ENCODE results near the gene SPECC1L. TPM values are rescaled to one million over a fixed set of nuclear protein-coding genes. Genes with fewer than 3 reads are reported as not detected.
A peak's percentile ranks its signal among the peaks of the same experiment; 100 is the strongest.

SPECC1L gene
- total RNA-seq, 1 donor from 2014 or later = 123 TPM

DNA sequence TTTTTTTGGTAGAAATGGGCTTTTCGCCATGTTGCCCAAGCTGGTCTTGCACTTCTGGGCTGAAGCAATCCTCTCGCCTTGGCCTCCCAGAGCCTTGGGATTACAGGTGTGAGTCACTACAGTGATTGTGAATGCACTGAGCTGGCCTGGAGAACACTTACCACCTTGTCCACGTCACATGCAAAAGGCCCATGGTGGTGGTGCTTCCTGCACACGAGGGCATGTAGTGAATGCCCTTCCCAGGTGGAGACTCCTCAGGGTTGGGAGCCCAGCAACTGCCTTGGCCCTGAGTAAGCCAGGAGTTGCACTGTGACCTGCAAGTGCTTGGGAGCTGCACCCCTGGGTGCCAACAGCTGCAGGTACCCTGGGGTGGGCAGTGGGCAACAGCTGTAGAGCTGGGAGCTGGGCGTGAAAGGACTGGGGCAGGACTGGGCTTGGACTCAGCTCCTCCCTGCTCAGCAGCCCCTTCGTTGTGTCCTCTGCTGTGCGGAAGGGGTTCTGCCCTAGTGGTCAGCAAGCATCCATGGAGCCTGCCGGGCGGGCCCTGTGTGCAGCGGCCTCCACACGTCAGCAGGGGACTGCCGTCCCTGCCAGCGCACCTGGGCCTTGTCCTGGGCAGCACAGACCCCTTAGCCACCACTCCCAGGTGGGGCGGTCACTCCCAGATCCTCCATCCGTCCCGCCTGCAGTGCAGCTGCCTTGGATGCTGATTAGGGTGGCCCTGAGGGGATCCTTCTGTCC lies 147.4 kb downstream of the SPECC1L start:
- no peaks in the 10 kb centered on the region for H3K36me3 Mint-ChIP-seq (ENCODE audit: low read depth)
- peak overlapping the region; percentile 43 for H3K27ac Mint-ChIP-seq (ENCODE audit: unreplicated experiment)
- H3K9me3 Mint-ChIP-seq = no peaks in the 10 kb centered on the region
- DNase-seq (ENCODE audit: low read depth, low spot score) = no peak
- peaks cover 18% of the 10 kb centered on the region for H3K27me3 Mint-ChIP-seq (ENCODE audit: low read depth)
- no peak overlapping the region for H3K4me3 Mint-ChIP-seq
- TF ChIP-seq, protein P1, sequence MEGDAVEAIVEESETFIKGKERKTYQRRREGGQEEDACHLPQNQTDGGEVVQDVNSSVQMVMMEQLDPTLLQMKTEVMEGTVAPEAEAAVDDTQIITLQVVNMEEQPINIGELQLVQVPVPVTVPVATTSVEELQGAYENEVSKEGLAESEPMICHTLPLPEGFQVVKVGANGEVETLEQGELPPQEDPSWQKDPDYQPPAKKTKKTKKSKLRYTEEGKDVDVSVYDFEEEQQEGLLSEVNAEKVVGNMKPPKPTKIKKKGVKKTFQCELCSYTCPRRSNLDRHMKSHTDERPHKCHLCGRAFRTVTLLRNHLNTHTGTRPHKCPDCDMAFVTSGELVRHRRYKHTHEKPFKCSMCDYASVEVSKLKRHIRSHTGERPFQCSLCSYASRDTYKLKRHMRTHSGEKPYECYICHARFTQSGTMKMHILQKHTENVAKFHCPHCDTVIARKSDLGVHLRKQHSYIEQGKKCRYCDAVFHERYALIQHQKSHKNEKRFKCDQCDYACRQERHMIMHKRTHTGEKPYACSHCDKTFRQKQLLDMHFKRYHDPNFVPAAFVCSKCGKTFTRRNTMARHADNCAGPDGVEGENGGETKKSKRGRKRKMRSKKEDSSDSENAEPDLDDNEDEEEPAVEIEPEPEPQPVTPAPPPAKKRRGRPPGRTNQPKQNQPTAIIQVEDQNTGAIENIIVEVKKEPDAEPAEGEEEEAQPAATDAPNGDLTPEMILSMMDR (conservative IDR thresholded peaks at IDR 0.05) = no peak
- H3K4me1 Mint-ChIP-seq = peaks cover 5% of the 10 kb centered on the region

DNA sequence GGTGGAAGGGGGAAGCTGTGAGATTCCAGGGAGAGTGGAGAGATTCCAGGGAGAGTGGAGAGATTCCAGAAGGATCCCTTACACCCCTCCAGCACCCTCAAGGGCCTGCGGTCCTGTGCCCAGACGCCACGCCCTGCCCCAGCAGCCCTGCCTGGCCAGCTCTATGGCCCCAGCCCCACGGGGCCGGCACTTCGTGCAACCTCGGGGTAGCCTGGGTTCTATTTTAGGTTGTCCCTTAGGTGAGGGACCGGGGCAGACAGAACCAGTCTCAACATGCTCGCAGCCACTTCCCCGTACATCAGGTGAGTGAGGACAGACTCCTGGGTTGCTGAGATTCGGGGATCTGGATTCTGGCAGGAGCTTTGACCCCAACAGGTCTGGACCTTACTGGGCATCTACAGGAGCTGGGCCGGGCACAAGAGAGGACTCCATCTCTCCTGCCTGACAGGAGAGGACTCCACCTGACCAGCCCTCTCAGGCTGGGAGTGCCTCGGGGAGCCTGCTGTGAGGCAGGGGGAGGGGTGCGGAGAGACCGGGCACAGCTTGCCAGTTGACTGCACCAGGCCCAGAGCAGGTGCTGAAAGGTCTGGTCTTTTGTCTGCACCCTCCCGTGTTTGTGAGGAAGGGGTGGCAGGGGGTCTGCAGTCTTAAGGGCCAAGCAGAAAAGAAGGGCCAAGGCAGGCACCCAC lies 148.3 kb downstream of the SPECC1L start:
- no peak for DNase-seq (ENCODE audit: low read depth, low spot score)
- H3K36me3 Mint-ChIP-seq (ENCODE audit: low read depth) = no peaks in the 10 kb centered on the region
- peaks cover 21% of the 10 kb centered on the region for H3K27me3 Mint-ChIP-seq (ENCODE audit: low read depth)
- no peak overlapping the region for H3K4me3 Mint-ChIP-seq
- peak overlapping the region; percentile 43 for H3K27ac Mint-ChIP-seq (ENCODE audit: unreplicated experiment)
- TF ChIP-seq, protein P1 (conservative IDR thresholded peaks at IDR 0.05) = no peak
- H3K9me3 Mint-ChIP-seq = no peaks in the 10 kb centered on the region
- peaks cover 5% of the 10 kb centered on the region for H3K4me1 Mint-ChIP-seq

DNA sequence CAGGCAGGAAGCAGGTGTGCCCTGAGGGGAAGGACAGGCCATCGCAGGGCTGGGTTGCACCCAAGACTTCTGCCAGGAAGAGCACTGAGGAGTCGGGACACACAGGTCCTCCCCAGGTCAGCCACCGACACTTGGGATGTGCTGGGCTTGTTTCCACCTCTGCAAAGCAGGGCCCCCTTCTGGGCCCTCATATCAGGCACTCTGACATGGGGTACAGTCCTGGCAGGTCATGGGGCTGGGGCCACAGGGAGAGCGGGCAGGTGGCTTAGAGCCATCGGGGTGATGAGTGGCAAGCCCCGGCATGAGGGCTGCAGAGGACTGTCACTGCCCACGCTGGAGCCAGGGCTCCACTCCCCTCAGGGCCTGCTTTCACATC lies 148.8 kb downstream of the SPECC1L start:
- no peaks in the 10 kb centered on the region for H3K9me3 Mint-ChIP-seq
- no peak overlapping the region for H3K4me3 Mint-ChIP-seq
- TF ChIP-seq, protein P1 (conservative IDR thresholded peaks at IDR 0.05) = no peak
- peak overlapping the region; percentile 57 for H3K27ac Mint-ChIP-seq (ENCODE audit: unreplicated experiment)
- no peaks in the 10 kb centered on the region for H3K36me3 Mint-ChIP-seq (ENCODE audit: low read depth)
- no peak for DNase-seq (ENCODE audit: low read depth, low spot score)
- H3K27me3 Mint-ChIP-seq (ENCODE audit: low read depth) = peaks cover 22% of the 10 kb centered on the region
- H3K4me1 Mint-ChIP-seq = peaks cover 5% of the 10 kb centered on the region

DNA sequence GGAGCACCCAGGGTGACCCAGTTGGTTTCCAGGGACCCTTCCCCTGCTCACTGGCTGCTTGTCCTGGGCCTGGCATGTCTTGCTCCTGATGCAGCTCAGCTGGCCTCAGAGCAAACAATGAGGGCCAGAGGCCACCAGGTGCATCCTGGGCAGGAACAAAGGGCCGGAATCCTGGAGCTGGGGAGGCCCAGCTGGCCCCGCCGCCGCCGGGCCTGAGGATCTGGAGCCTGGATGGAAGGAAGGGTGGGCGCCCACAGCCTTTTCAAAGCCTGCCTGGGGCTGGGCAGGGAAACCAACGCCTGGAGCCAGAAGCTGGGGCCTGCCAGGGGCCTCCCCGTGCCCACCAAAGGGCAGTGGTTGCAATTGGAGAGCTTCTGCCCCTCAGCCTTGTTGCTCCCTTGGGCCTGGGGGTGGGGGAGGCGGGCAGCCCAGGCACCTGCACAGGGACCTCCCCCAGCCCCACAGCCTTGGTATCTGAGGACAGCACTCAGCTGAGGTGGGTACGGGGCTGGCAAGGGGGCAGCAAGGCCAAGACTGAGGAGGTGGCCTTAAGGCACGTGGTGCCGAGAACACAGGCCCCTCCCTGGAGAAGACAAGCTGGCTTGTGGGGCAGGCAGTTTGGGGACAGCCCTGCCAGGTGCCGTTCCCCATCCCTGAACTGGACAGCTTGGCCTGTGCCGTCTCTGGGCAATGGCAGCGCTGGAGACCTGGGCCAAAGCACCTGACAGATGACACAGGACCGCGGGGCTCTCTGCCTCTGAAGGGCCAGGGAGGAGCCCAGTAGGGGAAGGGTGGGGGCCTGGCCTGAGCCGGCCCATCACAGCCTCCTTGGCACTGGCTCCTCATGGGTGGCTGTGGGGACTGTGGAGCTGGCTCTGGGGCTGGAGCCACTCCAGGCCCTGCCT lies 149.7 kb downstream of the SPECC1L start:
- TF ChIP-seq, protein P1 (conservative IDR thresholded peaks at IDR 0.05) = no peak
- Mint-ChIP-seq H3K4me1 (peaks cover 5% of the 10 kb centered on the region), H3K9me3 (no peaks in the 10 kb centered on the region), H3K4me3 (peak overlapping the region; percentile 76), H3K27me3 (ENCODE audit: low read depth) (peaks cover 27% of the 10 kb centered on the region), H3K36me3 (ENCODE audit: low read depth) (no peaks in the 10 kb centered on the region), H3K27ac (ENCODE audit: unreplicated experiment) (peak overlapping the region; percentile 57)
- no peak for DNase-seq (ENCODE audit: low read depth, low spot score)

DNA sequence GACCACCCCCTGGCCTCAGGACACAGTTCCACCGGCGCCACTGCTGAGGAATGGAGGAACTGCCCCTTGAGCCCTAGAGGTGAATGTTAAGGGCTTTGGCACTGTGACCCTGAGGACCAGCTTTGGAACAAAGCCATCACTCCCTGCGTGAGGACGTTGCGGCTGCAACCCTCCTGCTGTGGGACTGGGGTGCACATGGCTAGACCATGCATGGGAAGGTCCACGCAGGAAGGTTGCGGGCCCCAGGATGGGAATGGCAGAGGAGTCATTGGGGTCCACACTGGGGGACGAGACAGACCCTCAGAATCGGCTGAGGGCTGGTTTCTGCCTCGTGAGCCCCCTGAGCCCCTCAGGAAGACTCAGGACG lies 150.3 kb downstream of the SPECC1L start:
- no peak for DNase-seq (ENCODE audit: low read depth, low spot score)
- TF ChIP-seq, protein P1 (conservative IDR thresholded peaks at IDR 0.05) = no peak
- no peaks in the 10 kb centered on the region for H3K9me3 Mint-ChIP-seq
- peaks cover 34% of the 10 kb centered on the region for H3K27me3 Mint-ChIP-seq (ENCODE audit: low read depth)
- peak overlapping the region; percentile 76 for H3K4me3 Mint-ChIP-seq
- peaks cover 5% of the 10 kb centered on the region for H3K4me1 Mint-ChIP-seq
- no peak overlapping the region for H3K27ac Mint-ChIP-seq (ENCODE audit: unreplicated experiment)
- H3K36me3 Mint-ChIP-seq (ENCODE audit: low read depth) = no peaks in the 10 kb centered on the region

Data from neural crest cell (in vitro differentiated cells).